HCT116 (cell line): Measurements from ENCODE around the gene C1QTNF3. TPM values are rescaled to one million over a fixed set of nuclear protein-coding genes. Genes with fewer than 3 reads are reported as not detected.
"Not testable (repeated sequence)": the region's sequence is repeated elsewhere in the genome, so short reads cannot be mapped to it uniquely, and the experiment has no call there.

Experiments used
- ATAC-seq: fragments of 200-7000 bp; cut with Tn5 transposase; 2 replicates; pipeline ENCODE4 v1.9.1; 2020; ENCODE audit warnings: mild to moderate bottlenecking, moderate library complexity
- BruUV-seq: library from RNA; stranded (reverse); fragments of 400-500 nt; replicated peaks from 2 replicates; lab custom pipeline; 2021; lab: Mats Ljungman, UMichigan
- CTCF ChIA-PET: fragments of 300-600 bp; sonication (Branson Sonifier 250); formaldehyde crosslinking; loops from one replicate; lab custom pipeline; 2021; ENCODE audit warnings: antibody characterized with exemption; lab: Charles Lee
- POLR2A ChIA-PET: fragments of 300-600, 350-600 bp; sonication (Branson Sonifier 250); formaldehyde crosslinking; loops from one replicate; lab custom pipeline; 2021; ENCODE audit warnings: antibody characterized with exemption; lab: Charles Lee
- RAD21 ChIA-PET, 2 experiments: fragments of 300-600 bp; sonication (Branson Sonifier 250); formaldehyde crosslinking; loops; one replicate each; lab custom pipeline; 2023; ENCODE audit warnings: low total read pairs in 2 of 2; ENCODE audit not compliant: uncharacterized antibody in 2 of 2, unreplicated experiment in 2 of 2, low non-redundant PET in 1 of 2; lab: Charles Lee
- DNase-seq: peaks from one replicate; pipeline ENCODE4 v3.0.0-alpha.2; 2010; ENCODE audit warnings: low read depth, low spot score
- H2AFZ ChIP-seq: fragments of 200-600 bp; shearing (Covaris generic), sonication (generic); 2 replicates; pipeline ENCODE4 v1.6.1; 2017; ENCODE audit warnings: low read depth, mixed run types, mixed read lengths, antibody characterized with exemption, low read length; ENCODE audit not compliant: poor library complexity, severe bottlenecking
- H3K27ac ChIP-seq: 2 replicates; pipeline ENCODE4 v1.5.1; 2012; ENCODE audit warnings: low read depth, low read length
- H3K27me3 ChIP-seq: fragments of 200-600 bp; sonication (generic); 2 replicates; pipeline ENCODE4 v1.6.1; 2016; ENCODE audit warnings: mixed run types, low read length, mixed read lengths; ENCODE audit not compliant: insufficient read depth
- H3K36me3 ChIP-seq, 2 experiments: fragments of 200-500 bp in 1 of 2; fragments of 200-600 bp in 1 of 2; sonication (Bioruptor generic) in 1 of 2; sonication (generic) in 1 of 2; 2 replicates each; pipeline versions ENCODE4 v1.5.1 to v1.6.1; 2014 to 2016; ENCODE audit warnings: low read length in 2 of 2, inconsistent platforms in 1 of 2, mixed read lengths in 1 of 2, mixed run types in 1 of 2; ENCODE audit not compliant: insufficient read depth in 2 of 2, control insufficient read depth in 1 of 2
- H3K4me1 ChIP-seq, 2 experiments: fragments of 200-600 bp in 1 of 2; sonication (generic) in 1 of 2; 2 replicates each; pipeline versions ENCODE4 v1.5.1 to v1.6.1; 2012 to 2017; ENCODE audit warnings: low read length in 2 of 2, inconsistent platforms in 1 of 2, mild to moderate bottlenecking in 1 of 2, mixed read lengths in 1 of 2, mixed run types in 1 of 2, moderate library complexity in 1 of 2; ENCODE audit not compliant: insufficient read depth in 2 of 2, control insufficient read depth in 1 of 2
- H3K4me2 ChIP-seq: fragments of 200-600 bp; sonication (generic); 2 replicates; pipeline ENCODE4 v1.6.1; 2017; ENCODE audit warnings: mixed run types, low read length, mixed read lengths
- H3K4me3 ChIP-seq, 2 experiments: fragments of 200-600 bp in 1 of 2; sonication (generic) in 1 of 2; replicated peaks in 1 of 2; 2 replicates each; pipeline ENCODE4 v1.5.1; 2011 to 2016; ENCODE audit warnings: low read length in 2 of 2, control low read depth in 1 of 2, low read depth in 1 of 2, mild to moderate bottlenecking in 1 of 2, mixed read lengths in 1 of 2, mixed run types in 1 of 2
- H3K79me2 ChIP-seq: fragments of 200-600 bp; sonication (generic); 2 replicates; pipeline ENCODE4 v1.6.1; 2017; ENCODE audit warnings: mild to moderate bottlenecking, mixed run types, low read length, moderate library complexity, mixed read lengths; ENCODE audit not compliant: insufficient read depth
- H3K9ac ChIP-seq: fragments of 200-600 bp; sonication (generic); 2 replicates; pipeline ENCODE4 v1.6.1; 2016; ENCODE audit warnings: low read length, mixed read lengths
- H3K9me2 ChIP-seq: fragments of 200-600 bp; sonication (generic), shearing (Covaris generic); 2 replicates; pipeline ENCODE4 v1.6.1; 2017; ENCODE audit warnings: mixed run types, mild to moderate bottlenecking, moderate library complexity; ENCODE audit not compliant: insufficient read depth
- H3K9me3 ChIP-seq, 2 experiments: fragments of 200-500 bp in 1 of 2; fragments of 200-600 bp in 1 of 2; sonication (Bioruptor generic) in 1 of 2; sonication (generic) in 1 of 2; 2 replicates each; pipeline ENCODE4 v1.6.1; 2014 to 2017; ENCODE audit warnings: low read length in 2 of 2, mixed read lengths in 2 of 2, inconsistent platforms in 1 of 2, low read depth in 1 of 2, mild to moderate bottlenecking in 1 of 2, mixed run types in 1 of 2, moderate library complexity in 1 of 2; ENCODE audit not compliant: control insufficient read depth in 1 of 2, insufficient read depth in 1 of 2
- H4K20me1 ChIP-seq: fragments of 200-600 bp; sonication (generic), shearing (Covaris generic); 2 replicates; pipeline ENCODE4 v1.6.1; 2017; ENCODE audit warnings: mixed run types, mild to moderate bottlenecking, moderate library complexity; ENCODE audit not compliant: insufficient read depth
- CTCF ChIP-seq, 3 experiments: fragments of 200-600 bp in 1 of 3; sonication (generic) in 1 of 3; IDR thresholded peaks in 2 of 3; conservative IDR thresholded peaks in 1 of 3; 2 replicates each; pipeline ENCODE4 v1.5.1; 2012 to 2017; ENCODE audit warnings: low read depth in 2 of 3, low read length in 2 of 3, antibody characterized with exemption in 1 of 3, borderline replicate concordance in 1 of 3, control low read depth in 1 of 3, mild to moderate bottlenecking in 1 of 3, mixed read lengths in 1 of 3, mixed run types in 1 of 3, moderate library complexity in 1 of 3; ENCODE audit not compliant: insufficient read depth in 1 of 3
- REST ChIP-seq: IDR thresholded peaks from 2 replicates; pipeline ENCODE4 v1.6.1; 2012; ENCODE audit warnings: low read depth
- TCF7L2 ChIP-seq: IDR thresholded peaks from 2 replicates; pipeline ENCODE4 v1.7.0; 2011; ENCODE audit warnings: borderline replicate concordance, inconsistent platforms; ENCODE audit not compliant: insufficient read depth, insufficient read length; ENCODE audit errors: extremely low read depth
- ZBTB33 ChIP-seq: IDR thresholded peaks from 2 replicates; pipeline ENCODE4 v1.6.1; 2011; ENCODE audit warnings: mild to moderate bottlenecking, low read length, moderate library complexity; ENCODE audit not compliant: insufficient replicate concordance; ENCODE audit errors: extremely low read depth
- ZNF274 ChIP-seq: fragments of 200-500 bp; sonication (Bioruptor generic); IDR thresholded peaks from 2 replicates; pipeline ENCODE4 v1.6.1; 2014; ENCODE audit warnings: mild to moderate bottlenecking, low read depth, low read length, inconsistent platforms
- intact Hi-C: fragments of 100-400 bp; cut with micrococcal nuclease; formaldehyde crosslinking; loops from 2 replicates; pipeline ENCODE4 v1.10.0; 2022
- total RNA-seq: library from RNA; stranded (reverse); gene quantifications from one replicate; pipeline ENCODE4 v1.2.1, GENCODE V29; 2021; ENCODE audit not compliant: unreplicated experiment

Gene C1QTNF3
- total RNA-seq, 1 experiment from 2014 or later: 2.6 TPM

GRCh38 chr5:34010146-34010545, 32.9 kb downstream of the C1QTNF3 start:
- RAD21 ChIA-PET: not testable (repeated sequence)

GRCh38 chr5:34009610-34010009, 33.4 kb downstream of the C1QTNF3 start:
- Histone ChIP-seq H2AFZ (no peak overlapping the region), H3K4me2 (no peak overlapping the region), H3K9me3 (no peaks in the 10 kb centered on the region), H3K9me2 (no peaks in the 10 kb centered on the region), H3K36me3 (no peaks in the 10 kb centered on the region), H3K4me1 (peaks cover 6% of the 10 kb centered on the region in 2 experiments; a peak in 2 of 4 replicates), H3K27me3 (no peaks in the 10 kb centered on the region), H3K9ac (no peak overlapping the region), H3K27ac (no peak overlapping the region), H3K79me2 (no peaks in the 10 kb centered on the region), H4K20me1 (no peaks in the 10 kb centered on the region), H3K4me3 (no peak overlapping the region)
- ChIA-PET CTCF (no interaction called here), RAD21 (no interaction called here), POLR2A (no interaction called here)
- BruUV-seq: no TSS peak
- no peak for ATAC-seq
- intact Hi-C loops: no loop called here
- DNase-seq: no peak
- TF ChIP-seq ZBTB33: no peak
- TF ChIP-seq TCF7L2: no peak
- no peak for TF ChIP-seq REST
- TF ChIP-seq CTCF (IDR thresholded peaks at IDR 0.05 in 2 of 3, conservative IDR thresholded peaks at IDR 0.05 in 1 of 3; ENCODE audit: borderline replicate concordance in 1 of 3, insufficient read depth in 1 of 3, low read depth in 2 of 3, low read length in 2 of 3): no peak
- no peak for TF ChIP-seq ZNF274

More at GRCh38 chr5:34010146-34010545, 32.9 kb downstream of the C1QTNF3 start:
- H3K9me3 ChIP-seq, H3K27me3 ChIP-seq, DNase-seq, BruUV-seq, H3K9ac ChIP-seq, H3K4me2 ChIP-seq, H3K27ac ChIP-seq, H3K4me3 ChIP-seq, POLR2A ChIA-PET, H4K20me1 ChIP-seq, intact Hi-C loops, ATAC-seq, H3K36me3 ChIP-seq, CTCF ChIA-PET, H2AFZ ChIP-seq, H3K9me2 ChIP-seq, H3K79me2 ChIP-seq, H3K4me1 ChIP-seq: not testable (repeated sequence)
